ENCODE results near the gene TP53I11.
A peak's percentile ranks its signal among the peaks of the same experiment; 100 is the strongest.

Gene TP53I11

GRCh38 chr11:44977493-44977984, 26.9 kb upstream of the TP53I11 start:
- peak; percentile 88 for TF ChIP-seq CTCF (IDR thresholded peaks at IDR 0.05; ENCODE audit: low read depth, low read length)
- H3K4me3 ChIP-seq (ENCODE audit: low read depth, low read length) = peak overlapping the region; percentile 6; the same call in 1 of the 2 replicates
- H3K9me3 ChIP-seq (ENCODE audit: severe bottlenecking) = peaks cover 2% of the 10 kb centered on the region
- H3K27ac ChIP-seq = peak overlapping the region; percentile 61
- DNase-seq = peak; percentile 75
- H3K27me3 ChIP-seq (ENCODE audit: insufficient read depth, low read depth, severe bottlenecking) = no peaks in the 10 kb centered on the region
- no peaks in the 10 kb centered on the region for H3K36me3 ChIP-seq

- TF ChIP-seq CTCF (IDR thresholded peaks at IDR 0.05; ENCODE audit: low read depth, low read length) = no peak
- Histone ChIP-seq H3K27me3 (ENCODE audit: insufficient read depth, low read depth, severe bottlenecking) (no peaks in the 10 kb centered on the region), H3K9me3 (ENCODE audit: severe bottlenecking) (peaks cover 2% of the 10 kb centered on the region), H3K4me3 (ENCODE audit: low read depth, low read length) (no peak overlapping the region), H3K36me3 (no peaks in the 10 kb centered on the region), H3K27ac (no peak overlapping the region)
- no peak for DNase-seq
Measured at GRCh38 chr11:44976576-44976975, 25.9 kb upstream of the TP53I11 start.

GRCh38 chr11:44974402-44975000, 23.8 kb upstream of the TP53I11 start:
- no peak overlapping the region for H3K4me3 ChIP-seq (ENCODE audit: low read depth, low read length)
- H3K27ac ChIP-seq = no peak overlapping the region
- no peaks in the 10 kb centered on the region for H3K27me3 ChIP-seq (ENCODE audit: insufficient read depth, low read depth, severe bottlenecking)
- TF ChIP-seq CTCF (IDR thresholded peaks at IDR 0.05; ENCODE audit: low read depth, low read length) = no peak
- no peak for DNase-seq
- no peaks in the 10 kb centered on the region for H3K36me3 ChIP-seq
- H3K9me3 ChIP-seq (ENCODE audit: severe bottlenecking) = no peaks in the 10 kb centered on the region

GRCh38 chr11:44973632-44974401, 23.1 kb upstream of the TP53I11 start:
- TF ChIP-seq CTCF (IDR thresholded peaks at IDR 0.05; ENCODE audit: low read depth, low read length) = no peak
- Histone ChIP-seq H3K9me3 (ENCODE audit: severe bottlenecking) (no peaks in the 10 kb centered on the region), H3K27ac (no peak overlapping the region), H3K27me3 (ENCODE audit: insufficient read depth, low read depth, severe bottlenecking) (no peaks in the 10 kb centered on the region), H3K4me3 (ENCODE audit: low read depth, low read length) (no peak overlapping the region), H3K36me3 (no peaks in the 10 kb centered on the region)
- DNase-seq = no peak

GRCh38 chr11:44972746-44973435, 22.2 kb upstream of the TP53I11 start:
- no peak for TF ChIP-seq CTCF (IDR thresholded peaks at IDR 0.05; ENCODE audit: low read depth, low read length)
- Histone ChIP-seq H3K27me3 (ENCODE audit: insufficient read depth, low read depth, severe bottlenecking) (no peaks in the 10 kb centered on the region), H3K4me3 (ENCODE audit: low read depth, low read length) (no peak overlapping the region), H3K9me3 (ENCODE audit: severe bottlenecking) (no peaks in the 10 kb centered on the region), H3K27ac (no peak overlapping the region), H3K36me3 (no peaks in the 10 kb centered on the region)
- DNase-seq = no peak

Data from WERI-Rb-1 (cell line).